HG03457 (cell line): Measurements from ENCODE around the gene CTXND2.
A peak's percentile ranks its signal among the peaks of the same experiment; 100 is the strongest.
"Not testable (repeated sequence)": the region's sequence is repeated elsewhere in the genome, so short reads cannot be mapped to it uniquely, and the experiment has no call there.

Experiments used
- ATAC-seq: cut with Tn5 transposase; IDR thresholded peaks from one replicate; pipeline ENCODE4 v1.9.1; 2021; ENCODE audit warnings: moderate number of reproducible peaks; ENCODE audit not compliant: unreplicated experiment

The CTXND2 gene

GRCh38 chr1:150887018-150887417 is at the start of gene CTXND2:
TSS of gene CTXND2 (plus strand) at chr1:150887136. CDS start at chr1:150912315, 25,179 bp downstream.
- ATAC-seq: no peak

DNA sequence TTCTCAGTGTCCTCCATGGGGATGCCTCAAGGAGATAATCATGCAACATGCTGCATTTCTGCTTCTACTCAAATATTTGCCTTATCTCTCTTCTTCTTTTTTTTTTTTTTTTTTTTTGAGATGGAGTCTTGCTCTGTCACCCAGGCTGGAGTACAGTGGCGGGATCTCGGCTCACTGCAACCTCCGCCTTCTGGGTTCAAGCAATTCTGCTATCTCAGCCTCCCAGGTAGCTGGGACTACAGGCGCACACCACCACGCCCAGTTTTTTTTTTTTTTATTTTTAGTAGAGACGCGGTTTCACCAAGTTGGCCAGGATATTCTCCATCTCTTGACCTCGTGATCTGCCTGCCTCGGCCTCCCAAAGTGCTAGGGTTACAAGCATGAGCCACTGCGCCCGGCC is 46.1 kb upstream of the CTXND2 start:
- not testable (repeated sequence) for ATAC-seq

- ATAC-seq: no peak
Measured at GRCh38 chr1:150841626-150842025, 45.3 kb upstream of the CTXND2 start.

GRCh38 chr1:150842343-150842742 is 44.6 kb upstream of the CTXND2 start:
- ATAC-seq: no peak

GRCh38 chr1:150842964-150843363 is 44.0 kb upstream of the CTXND2 start:
- ATAC-seq: no peak

GRCh38 chr1:150843474-150843873 is 43.5 kb upstream of the CTXND2 start:
- no peak for ATAC-seq

DNA sequence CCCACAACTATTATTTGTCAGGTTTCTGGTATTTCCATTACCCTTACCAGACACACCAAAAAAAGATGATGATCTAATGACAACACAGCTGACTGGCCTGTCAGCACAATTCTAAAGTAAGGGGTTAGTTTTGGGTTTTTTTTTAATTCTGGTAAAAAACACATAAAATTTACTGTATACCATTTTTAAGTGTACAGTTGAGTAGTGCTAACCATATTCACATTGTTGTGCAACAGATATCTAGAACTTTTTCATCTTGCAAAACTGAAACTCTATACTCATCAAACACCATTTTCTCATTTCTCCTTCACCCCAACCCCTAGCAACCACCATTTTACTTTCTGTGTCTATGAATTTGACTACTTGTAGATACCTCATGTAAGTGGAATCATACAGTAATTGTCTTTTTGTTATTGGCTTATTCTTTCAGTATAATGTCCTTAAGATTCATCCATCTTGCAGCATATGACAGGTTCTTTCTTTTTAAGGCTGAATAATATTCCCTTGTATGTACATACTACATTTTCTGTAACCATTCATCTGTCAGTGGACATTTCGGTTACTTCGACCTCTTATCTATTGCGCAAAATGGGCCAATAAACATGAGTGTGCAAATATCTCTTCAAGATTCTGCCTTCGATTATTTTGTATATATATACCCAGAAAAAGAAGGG is 40.3 kb upstream of the CTXND2 start:
- ATAC-seq: no peak

DNA sequence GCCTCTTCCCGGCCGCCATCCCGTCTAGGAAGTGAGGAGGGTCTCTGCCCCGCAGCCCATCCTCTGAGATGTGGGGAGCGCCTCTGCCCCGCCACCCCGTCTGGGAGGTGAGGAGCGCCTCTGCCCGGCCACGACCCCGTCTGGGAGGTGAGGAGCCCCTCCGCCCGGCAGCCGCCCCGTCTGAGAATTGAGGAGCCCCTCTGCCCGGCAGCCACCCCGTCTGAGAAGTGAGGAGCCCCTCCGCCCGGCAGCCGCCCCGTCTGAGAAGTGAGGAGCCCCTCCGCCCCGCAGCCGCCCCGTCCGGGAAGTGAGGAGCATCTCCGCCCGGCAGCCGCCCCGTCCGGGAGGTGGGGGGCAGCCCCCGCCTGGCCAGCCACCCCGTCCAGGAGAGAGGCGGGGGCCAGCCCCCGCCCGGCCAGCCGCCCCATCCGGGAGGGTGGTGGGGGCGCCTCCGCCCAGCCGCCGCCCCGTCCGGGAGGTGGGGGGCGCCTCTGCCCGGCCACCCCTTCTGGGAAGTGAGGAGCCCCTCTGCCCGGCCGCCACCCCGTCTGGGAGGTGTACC is 36.1 kb upstream of the CTXND2 start:
- ATAC-seq: not testable (repeated sequence)

GRCh38 chr1:150852734-150853133 is 34.2 kb upstream of the CTXND2 start:
- ATAC-seq: not testable (repeated sequence)

GRCh38 chr1:150863724-150864123 is 23.2 kb upstream of the CTXND2 start:
- ATAC-seq: no peak

- ATAC-seq: not testable (repeated sequence)
Measured at GRCh38 chr1:150864200-150864599, 22.7 kb upstream of the CTXND2 start.

DNA sequence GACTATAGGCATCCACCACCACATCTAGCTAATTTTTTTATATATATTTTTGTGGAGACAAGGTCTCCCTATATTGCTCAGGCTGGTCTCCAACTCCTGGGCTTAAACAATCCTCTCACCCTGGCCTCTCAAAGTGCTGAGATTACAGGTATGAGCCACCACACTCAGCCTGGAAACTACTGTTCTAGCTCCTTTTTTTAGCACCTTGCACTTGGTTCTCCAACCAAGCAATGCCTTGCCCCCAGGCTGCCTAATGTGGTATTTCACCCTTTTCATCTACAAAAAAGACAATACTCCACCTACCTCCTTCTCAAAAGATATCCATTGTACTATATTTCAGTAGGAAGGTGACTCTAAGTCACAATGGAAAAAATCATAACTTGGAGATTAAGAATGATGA is 17.3 kb upstream of the CTXND2 start:
- no peak for ATAC-seq

- no peak for ATAC-seq
Measured at GRCh38 chr1:150872572-150872971, 14.4 kb upstream of the CTXND2 start.

DNA sequence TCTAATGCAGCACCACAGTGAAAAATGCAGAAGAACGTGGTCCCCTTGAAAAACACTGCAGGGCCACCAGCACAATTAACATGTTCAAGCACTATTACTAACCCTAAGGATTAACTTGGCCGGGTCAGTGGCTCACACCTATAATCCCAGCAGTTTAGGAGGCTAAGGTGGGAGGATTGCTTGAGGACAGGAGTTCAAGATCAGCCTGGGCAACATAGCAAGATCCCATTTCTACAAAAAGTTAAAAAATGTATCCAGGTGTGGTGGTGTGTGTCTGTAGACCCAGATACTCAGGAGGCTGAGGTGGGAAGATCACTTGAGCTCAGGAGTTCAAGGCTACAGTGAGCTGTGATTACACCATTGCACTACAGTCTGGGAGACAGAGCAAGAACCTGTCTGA is 13.4 kb upstream of the CTXND2 start:
- no peak for ATAC-seq

DNA sequence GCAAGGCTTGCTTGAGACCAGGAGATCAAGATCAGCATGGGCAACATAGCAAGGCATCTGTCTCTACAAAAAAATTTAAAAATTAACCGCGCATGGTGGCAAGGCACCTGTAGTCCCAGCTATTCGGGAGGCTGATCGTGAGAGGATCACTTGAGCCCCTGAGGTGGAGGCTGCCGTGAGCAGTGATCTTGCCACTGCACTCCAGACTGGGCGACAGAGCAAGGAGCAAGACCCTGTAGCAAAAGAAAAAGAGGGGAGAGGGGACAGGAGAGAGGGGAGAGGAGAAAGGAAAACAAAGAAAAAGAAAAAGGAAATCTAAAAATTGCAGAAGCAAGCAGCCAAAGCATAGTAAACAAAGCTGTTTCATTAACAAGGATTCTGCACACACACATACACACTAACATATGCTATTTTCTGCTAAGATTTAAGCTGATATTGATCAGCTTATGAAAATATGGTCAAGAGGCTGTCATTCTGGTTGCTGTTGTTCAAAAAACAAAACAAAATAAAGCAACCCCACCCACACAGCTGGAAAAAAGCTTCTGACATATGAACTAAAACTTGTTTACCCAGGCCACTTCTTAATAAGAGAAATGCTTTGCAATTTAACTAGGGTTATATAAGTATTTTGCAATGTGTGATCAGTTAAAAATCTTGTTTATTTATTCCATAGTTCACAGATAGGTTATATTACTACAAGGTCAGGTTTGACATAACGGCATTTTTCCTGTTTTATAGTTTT is 12.3 kb upstream of the CTXND2 start:
- no peak for ATAC-seq

- ATAC-seq: no peak
Measured at GRCh38 chr1:150875197-150876118, 11.5 kb upstream of the CTXND2 start.

DNA sequence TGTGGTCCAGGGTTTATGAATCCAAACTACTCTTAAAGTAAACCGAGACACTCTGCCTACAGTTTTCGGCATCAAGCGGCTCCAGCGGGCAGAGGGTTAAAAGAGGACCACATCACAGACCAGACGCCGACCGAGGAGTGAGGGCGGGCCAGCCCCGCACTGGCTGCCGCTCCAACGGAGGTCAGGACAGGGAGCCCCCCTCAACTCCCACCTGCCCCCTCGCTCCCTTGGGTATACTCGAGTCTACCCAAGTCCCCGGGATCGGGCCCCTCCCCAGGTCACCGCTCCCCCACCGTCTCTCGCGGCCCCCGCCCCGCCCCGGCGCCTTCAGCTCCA is 10.8 kb upstream of the CTXND2 start:
- ATAC-seq: peak; percentile 23

DNA sequence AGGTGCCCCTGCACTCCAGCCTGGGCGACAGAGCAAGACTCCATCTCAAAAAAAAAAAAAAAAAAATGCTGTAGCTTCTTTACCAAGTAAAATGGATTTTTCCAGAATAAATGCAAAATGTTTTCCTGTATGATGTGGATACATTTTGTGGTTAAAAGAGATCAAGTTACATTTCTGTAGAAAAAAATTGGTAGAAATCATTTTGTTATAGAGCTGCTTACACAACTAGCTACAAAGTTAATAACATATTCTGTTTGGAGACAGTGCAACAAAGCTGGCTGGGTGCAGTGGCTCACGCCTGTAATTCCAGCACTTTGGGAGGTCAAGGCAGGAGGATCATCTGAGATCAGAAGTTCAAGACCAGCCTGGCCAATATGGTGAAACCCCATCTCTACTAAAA is 8.0 kb upstream of the CTXND2 start:
- ATAC-seq: not testable (repeated sequence)

GRCh38 chr1:150881331-150882070 is 5.4 kb upstream of the CTXND2 start:
- ATAC-seq: no peak

DNA sequence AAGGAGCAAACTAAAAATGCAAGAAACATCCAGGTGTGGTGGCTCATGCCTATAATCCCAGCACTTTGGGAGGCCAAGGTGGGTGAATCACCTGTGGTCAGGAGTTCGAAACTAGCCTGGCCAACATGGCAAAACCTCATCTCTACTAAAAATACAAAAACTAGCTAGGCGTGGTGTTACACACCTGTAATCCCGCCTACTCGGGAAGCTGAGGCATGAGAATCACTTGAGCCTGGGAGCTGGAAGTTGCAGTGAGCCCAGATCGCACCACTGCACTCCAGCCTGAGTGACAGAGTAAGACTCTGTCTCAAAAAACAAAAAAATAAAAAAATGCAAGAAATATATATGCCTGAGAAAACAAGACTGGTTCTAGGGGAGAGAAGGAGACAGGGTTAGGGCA is 3.8 kb upstream of the CTXND2 start:
- not testable (repeated sequence) for ATAC-seq

GRCh38 chr1:150888727-150889126 is 1.8 kb downstream of the CTXND2 start:
- no peak for ATAC-seq
